Measurements from ENCODE around the gene ADCY7. TPM values are rescaled to one million over a fixed set of nuclear protein-coding genes. Genes with fewer than 3 reads are reported as not detected.

The ADCY7 gene
- total and polyA plus RNA-seq, 9 of the 15 experiments (the other 6 are each of a cell fraction or from before 2014, with no cell fraction given), result 2.3 to 108 (median 28.6) TPM

- Histone ChIP-seq H4K20me1 (replicated peaks; ENCODE audit: control insufficient read depth, insufficient read depth, low read length) (no peaks in the 10 kb centered on the region; the same call in 1 of the 2 replicates), H3K4me3 (no peak overlapping the region), H3K4me2 (ENCODE audit: insufficient read depth, low read length) (no peak overlapping the region), H3K27ac (ENCODE audit: extremely low read depth, low read depth, low read length) (no peak overlapping the region), H3K27me3 (ENCODE audit: control insufficient read depth in 2 of 2, insufficient read depth in 2 of 2, low read length in 2 of 2) (no peaks in the 10 kb centered on the region), H2AFZ (ENCODE audit: low read depth, low read length) (no peak overlapping the region), H3K9ac (ENCODE audit: insufficient read depth in 1 of 2, low read depth in 2 of 2, low read length in 2 of 2) (no peak overlapping the region; a peak in 1 of 4 replicates), H3K4me1 (replicated peaks in 1 of 2; ENCODE audit: control insufficient read depth in 2 of 2, insufficient read depth in 2 of 2, low read length in 2 of 2) (peaks cover 0 to 28% of the 10 kb centered on the region in 2 experiments; a peak in 2 of 5 replicates), H3K9me3 (replicated peaks; ENCODE audit: control insufficient read depth, insufficient read depth, low read depth, low read length) (peaks cover 2% of the 10 kb centered on the region; the same call in 1 of the 2 replicates), H3K79me2 (ENCODE audit: control insufficient read depth, insufficient read depth, low read length) (peaks cover 21% of the 10 kb centered on the region), H3K9me1 (ENCODE audit: control insufficient read depth, insufficient read depth, low read length) (no peaks in the 10 kb centered on the region), H3K36me3 (ENCODE audit: control insufficient read depth, insufficient read depth, low read length) (peaks cover 90% of the 10 kb centered on the region; the same call in 2 of the 3 replicates)
- CTCF ChIA-PET (ENCODE audit: low intra/inter-chr PET ratio), result no interaction called here
- BruUV-seq (replicated peaks), result no TSS peak
- in situ Hi-C loops (cut with MboI) (no loop called here), intact Hi-C loops (cut with micrococcal nuclease) (no loop called here)
- no peak for ATAC-seq
- no peak for DNase-seq (ENCODE audit: extremely low read depth in 1 of 4, low spot score in 3 of 4)
- FAIRE-seq, result no peak
- 92% methylated on average over 5 of the region's 6 CpGs for WGBS (ENCODE audit: insufficient coverage, low coverage, missing lambda C conversion rate)
- POLR2A ChIA-PET, result interaction anchor here (0.7 kb wide), 1 partner anchor 8 kb away, joined by 3 read pairs; no protein-coding TSS in a partner anchor
- TF ChIP-seq USF1 (CRISPR knock-in tag; IDR thresholded peaks at IDR 0.05) (no peak), NBN (IDR thresholded peaks at IDR 0.05; ENCODE audit: low read depth) (no peak), CXXC5 (CRISPR knock-in tag; IDR thresholded peaks at IDR 0.05) (no peak), MCM3 (IDR thresholded peaks at IDR 0.05) (no peak), HCFC1 (IDR thresholded peaks at IDR 0.05; ENCODE audit: low read depth, low read length) (no peak), FOS (IDR thresholded peaks at IDR 0.05; ENCODE audit: extremely low read depth, insufficient read length) (no peak), L3MBTL2 (IDR thresholded peaks at IDR 0.05) (no peak), RREB1 (CRISPR knock-in tag; IDR thresholded peaks at IDR 0.05) (no peak), RNF2 (IDR thresholded peaks at IDR 0.05) (no peak), ESRRB (CRISPR knock-in tag; IDR thresholded peaks at IDR 0.05; ENCODE audit: borderline replicate concordance) (no peak), PRPF4 (IDR thresholded peaks at IDR 0.05; ENCODE audit: insufficient read depth, low read depth, low read length, poor library complexity, severe bottlenecking) (no peak), NCOA2 (IDR thresholded peaks at IDR 0.05; ENCODE audit: partially characterized antibody in 2 of 2) (no peak), FIP1L1 (IDR thresholded peaks at IDR 0.05; ENCODE audit: low read depth, low read length, poor library complexity, severe bottlenecking) (no peak), EP400 (IDR thresholded peaks at IDR 0.05) (no peak)
Measured at GRCh38 chr16:50290856-50291255, 24.5 kb downstream of the ADCY7 start.
